Kidney (tissue), 14 donors: ENCODE data around the gene PRSS23. TPM values are rescaled to one million over a fixed set of nuclear protein-coding genes. Genes with fewer than 3 reads are reported as not detected.

ENCODE experiments used
- DNase-seq, 5 donors: peaks; one replicate each; pipeline ENCODE4 v3.0.0-alpha.2; 2013 to 2020
- FAIRE-seq: peaks from 2 replicates; lab custom pipeline; 2012; peaks lifted over from hg19 to GRCh38; lab: Jason Lieb, UNC
- H3K27ac ChIP-seq, 2 donors: one replicate each; pipeline ENCODE4 v1.7.0; 2013; ENCODE audit warnings: low read depth in 2 of 2, low read length in 2 of 2, inconsistent platforms in 1 of 2
- H3K27me3 ChIP-seq: one replicate; pipeline ENCODE4 v1.7.1; 2013; ENCODE audit warnings: low read length, inconsistent platforms; ENCODE audit not compliant: control insufficient read depth, insufficient read depth
- H3K36me3 ChIP-seq, 3 donors: one replicate each; pipeline versions ENCODE4 v1.7.0 to v1.7.1; 2013; ENCODE audit warnings: low read length in 3 of 3, control low read depth in 1 of 3, inconsistent platforms in 1 of 3; ENCODE audit not compliant: insufficient read depth in 3 of 3, control insufficient read depth in 2 of 3
- H3K4me1 ChIP-seq, 3 donors: one replicate each; pipeline versions ENCODE4 v1.7.0 to v1.7.1; 2013; ENCODE audit warnings: low read length in 3 of 3, inconsistent platforms in 1 of 3, low read depth in 1 of 3; ENCODE audit not compliant: control insufficient read depth in 2 of 3, insufficient read depth in 2 of 3
- H3K4me3 ChIP-seq, 3 donors: one replicate each; pipeline versions ENCODE4 v1.7.0 to v1.8.1; 2013; ENCODE audit warnings: low read length in 3 of 3, control low read depth in 1 of 3, inconsistent platforms in 1 of 3
- H3K9ac ChIP-seq, 3 donors: one replicate each; pipeline versions ENCODE4 v1.7.0 to v1.7.1; 2013; ENCODE audit warnings: low read length in 3 of 3, control low read depth in 1 of 3, inconsistent platforms in 1 of 3
- H3K9me3 ChIP-seq, 3 donors: one replicate each; pipeline versions ENCODE4 v1.7.0 to v1.7.1; 2013; ENCODE audit warnings: low read length in 3 of 3, control low read depth in 1 of 3, inconsistent platforms in 1 of 3; ENCODE audit not compliant: control insufficient read depth in 2 of 3, insufficient read depth in 1 of 3
- CTCF ChIP-seq: IDR thresholded peaks from 3 replicates; pipeline ENCODE4 v1.5.1; 2012; ENCODE audit warnings: mild to moderate bottlenecking, moderate library complexity, borderline replicate concordance; ENCODE audit not compliant: insufficient read depth; ENCODE audit errors: extremely low read depth
- intact Hi-C: fragments of 100-400 bp; cut with DNase I; formaldehyde crosslinking; loops from one replicate; pipeline ENCODE4 v1.11.1; 2022
- polyA plus RNA-seq: library from polyadenylated mRNA; stranded (reverse); fragments of 350-450 nt; fragmentation: Illumina TruSeq; extraction: RNeasy Lipid Tissue Mini Kit (QIAGEN cat#74804); gene quantifications from one replicate; pipeline ENCODE4 v1.2.3, GENCODE V29; 2014; ENCODE audit warnings: low read depth, low replicate concordance; ENCODE audit not compliant: insufficient read depth
- total RNA-seq: library from RNA; stranded (reverse); fragmentation: NEBNext Ultra II Directional; extraction: Animal tissue kit (Norgen Biotek cat#: 25700); gene quantifications from one replicate; pipeline ENCODE4 v1.2.1, GENCODE V29; 2021
- donor health status: control.
- donor health status: control.
- donor health status: control.
- donor health status: control.
- donor health status: control.
- donor health status: DM: yes; HTN: yes; CAD: no.
- donor health status: Normal renal cell carcinoma (clear cell type).

The PRSS23 gene
- total and polyA plus RNA-seq, 2 donors from 2014 or later: 53.4 to 54.6 TPM

DNA sequence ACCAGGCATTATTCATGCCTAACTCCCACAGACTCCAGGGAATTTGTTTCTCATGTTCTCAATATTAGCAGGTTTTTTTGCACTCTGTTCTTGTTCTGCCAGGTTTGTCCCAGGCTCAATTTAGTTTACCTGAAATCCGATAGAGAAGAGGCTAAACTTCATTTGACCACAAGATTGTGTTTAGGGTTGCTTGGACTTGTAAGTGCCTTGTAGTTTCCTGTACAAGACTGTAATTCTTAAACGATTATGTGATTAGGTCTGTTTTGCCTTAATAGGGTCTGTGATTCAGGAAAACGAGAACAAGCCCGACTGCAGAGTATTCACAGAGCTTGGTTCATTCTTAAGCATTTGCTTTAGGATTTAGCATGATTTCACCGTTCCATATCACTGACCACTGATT lies 1.8 kb downstream of the PRSS23 start:
- peak overlapping the region; percentile 37 to 70 (median 44) for H3K9ac ChIP-seq
- no peak for TF ChIP-seq CTCF
- DNase-seq: no peak
- H3K36me3 ChIP-seq: no peaks in the 10 kb centered on the region
- peak overlapping the region; percentile 66 to 76 (median 73) for H3K4me3 ChIP-seq
- FAIRE-seq: no peak
- no peaks in the 10 kb centered on the region for H3K27me3 ChIP-seq
- peaks cover 0 to 8% (median 2%) of the 10 kb centered on the region in 3 donors for H3K4me1 ChIP-seq
- intact Hi-C loops: no loop called here
- H3K9me3 ChIP-seq: no peaks in the 10 kb centered on the region
- H3K27ac ChIP-seq: no peak overlapping the region

DNA sequence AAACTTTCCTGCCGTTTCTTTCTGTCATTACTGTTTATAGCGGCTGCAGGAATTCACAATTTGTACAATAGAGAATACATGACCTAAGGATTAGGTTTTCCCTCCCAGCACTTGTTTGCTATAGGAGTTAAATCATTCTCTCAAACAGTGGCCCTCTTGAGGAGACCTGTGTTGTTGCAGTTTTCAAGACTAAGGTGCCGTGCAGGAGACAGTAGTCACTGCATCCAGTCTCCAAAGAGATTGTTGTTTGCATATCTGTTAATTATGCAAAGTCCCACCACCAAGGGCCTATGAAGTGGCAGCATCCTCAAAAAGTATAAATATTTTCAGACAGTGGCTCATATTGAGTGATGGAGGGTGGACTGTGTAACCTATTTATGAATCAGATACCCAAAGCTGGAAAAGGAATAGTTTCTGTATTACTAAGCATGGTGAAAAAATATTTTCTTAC lies 2.3 kb downstream of the PRSS23 start:
- peak; percentile 31 for TF ChIP-seq CTCF
- FAIRE-seq: no peak
- peak overlapping the region in 1 of 3 donors; percentile 70 for H3K9ac ChIP-seq
- H3K4me1 ChIP-seq: peaks cover 0 to 8% (median 2%) of the 10 kb centered on the region in 3 donors
- intact Hi-C loops: no loop called here
- peak in 3 of 5 donors; percentile 31 to 63 (median 52) for DNase-seq
- no peak overlapping the region for H3K27ac ChIP-seq
- no peaks in the 10 kb centered on the region for H3K27me3 ChIP-seq
- peak overlapping the region; percentile 66 to 76 (median 73) for H3K4me3 ChIP-seq
- H3K36me3 ChIP-seq: no peaks in the 10 kb centered on the region
- no peaks in the 10 kb centered on the region for H3K9me3 ChIP-seq

DNA sequence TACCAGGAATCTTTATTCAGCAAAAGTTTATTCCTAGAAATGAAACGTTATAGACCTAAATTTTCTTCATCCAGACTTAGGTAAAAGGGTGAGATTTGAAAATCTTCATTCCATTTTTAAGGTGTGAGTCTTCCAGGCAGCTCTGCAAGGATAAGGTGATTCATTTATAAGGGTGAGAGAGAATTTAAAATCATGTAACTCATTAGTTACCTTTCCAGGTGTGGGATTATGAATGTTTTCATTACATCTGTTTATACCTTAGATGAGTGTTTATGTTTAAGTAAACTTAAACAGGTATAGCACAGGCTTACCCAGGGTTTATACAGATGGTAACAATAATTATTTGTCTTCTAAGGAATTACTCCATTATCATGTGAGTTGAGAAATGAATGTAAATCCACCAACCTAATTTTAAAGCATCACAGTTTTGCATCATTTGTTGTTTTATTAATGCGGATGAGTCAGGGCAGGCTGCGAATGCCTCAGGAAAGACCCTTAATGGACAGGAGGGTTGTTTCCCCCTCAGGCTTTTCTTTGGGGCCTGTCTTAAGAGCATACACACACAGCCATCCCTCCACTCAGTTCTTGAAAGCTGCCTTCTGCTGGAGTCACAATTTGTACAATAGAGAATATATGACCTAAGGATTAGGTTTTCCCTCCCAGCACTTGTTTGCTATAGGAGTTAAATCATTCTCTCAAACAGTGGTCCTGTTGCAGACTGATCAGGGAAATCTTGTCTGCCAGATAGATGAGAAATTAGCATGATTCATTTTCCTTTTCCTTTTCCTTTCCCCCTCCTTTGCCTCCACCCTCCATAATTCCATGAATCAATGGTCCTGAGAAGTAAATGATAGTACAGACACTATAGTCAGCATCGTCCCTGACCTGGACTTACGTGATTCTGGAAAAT lies 3.0 kb downstream of the PRSS23 start:
- Histone ChIP-seq H3K27me3 (no peaks in the 10 kb centered on the region), H3K4me3 (peak overlapping the region in 1 of 3 donors; percentile 73), H3K9ac (no peak overlapping the region), H3K27ac (no peak overlapping the region), H3K36me3 (no peaks in the 10 kb centered on the region), H3K9me3 (no peaks in the 10 kb centered on the region), H3K4me1 (peaks cover 0 to 8% (median 2%) of the 10 kb centered on the region in 3 donors)
- DNase-seq (no peak), FAIRE-seq (no peak)
- intact Hi-C loops: no loop called here
- no peak for TF ChIP-seq CTCF
